GM19035 (cell line): ENCODE results near the gene TRAPPC10.

Experiments used
- ATAC-seq: cut with Tn5 transposase; IDR thresholded peaks from one replicate; pipeline ENCODE4 v1.9.1; 2021; ENCODE audit not compliant: unreplicated experiment

TRAPPC10 gene

GRCh38 chr21:44029460-44030087 is 17.5 kb downstream of the TRAPPC10 start:
- ATAC-seq, result no peak

GRCh38 chr21:44035244-44035643 is 23.1 kb downstream of the TRAPPC10 start:
- ATAC-seq, result no peak

- no peak for ATAC-seq
Measured at GRCh38 chr21:44038063-44038462, 26.0 kb downstream of the TRAPPC10 start.

GRCh38 chr21:44039828-44040227 is 27.7 kb downstream of the TRAPPC10 start:
- ATAC-seq, result no peak

GRCh38 chr21:44043613-44044012 is 31.5 kb downstream of the TRAPPC10 start:
- ATAC-seq, result no peak

- no peak for ATAC-seq
Measured at GRCh38 chr21:44046734-44047133, 34.6 kb downstream of the TRAPPC10 start.

- no peak for ATAC-seq
Measured at GRCh38 chr21:44047996-44048560, 36.0 kb downstream of the TRAPPC10 start.

- no peak for ATAC-seq
Measured at GRCh38 chr21:44049182-44049581, 37.1 kb downstream of the TRAPPC10 start.

DNA sequence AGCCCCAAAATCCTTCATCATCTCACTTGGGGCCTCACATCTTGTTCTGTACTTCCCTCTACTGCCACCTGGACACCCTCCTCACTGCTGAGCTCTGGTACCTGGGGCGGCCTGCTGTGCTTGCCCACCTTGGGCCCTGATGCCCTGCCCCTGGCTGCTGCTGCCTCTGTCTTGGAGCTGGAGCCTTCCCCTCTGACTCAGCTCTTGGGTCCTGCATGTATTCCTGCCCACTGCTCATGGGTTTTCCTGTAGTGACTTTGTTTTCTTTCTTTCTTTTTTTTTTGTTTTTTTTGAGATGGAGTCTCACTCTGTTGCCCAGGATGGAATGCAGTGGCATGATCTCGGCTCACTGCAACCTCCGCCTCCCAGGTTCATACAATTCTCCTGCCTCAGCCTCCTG is 37.5 kb downstream of the TRAPPC10 start:
- ATAC-seq, result no peak

DNA sequence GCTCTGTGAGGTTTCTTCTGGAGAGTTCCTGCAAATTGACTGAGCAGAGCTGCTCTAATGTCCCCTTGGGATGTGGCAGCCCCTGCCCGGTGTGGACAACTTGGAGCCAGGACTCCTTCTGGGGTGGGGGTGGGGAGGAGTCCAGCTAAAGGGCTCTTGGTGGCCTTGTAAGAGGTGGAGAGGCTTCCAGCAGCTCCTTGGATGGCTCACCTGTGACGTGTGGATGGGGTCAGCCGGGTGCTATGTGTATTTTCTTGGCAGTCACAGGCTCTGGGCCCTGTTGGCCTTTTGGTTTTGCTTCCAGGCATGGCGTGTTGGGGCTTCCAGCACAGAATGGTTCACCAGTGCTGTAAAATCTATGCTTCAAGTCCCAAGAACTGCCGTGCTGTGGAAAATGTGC is 38.2 kb downstream of the TRAPPC10 start:
- ATAC-seq, result no peak

- no peak for ATAC-seq
Measured at GRCh38 chr21:44051462-44051941, 39.4 kb downstream of the TRAPPC10 start.

GRCh38 chr21:44052071-44052829 is 40.1 kb downstream of the TRAPPC10 start:
- ATAC-seq, result no peak

DNA sequence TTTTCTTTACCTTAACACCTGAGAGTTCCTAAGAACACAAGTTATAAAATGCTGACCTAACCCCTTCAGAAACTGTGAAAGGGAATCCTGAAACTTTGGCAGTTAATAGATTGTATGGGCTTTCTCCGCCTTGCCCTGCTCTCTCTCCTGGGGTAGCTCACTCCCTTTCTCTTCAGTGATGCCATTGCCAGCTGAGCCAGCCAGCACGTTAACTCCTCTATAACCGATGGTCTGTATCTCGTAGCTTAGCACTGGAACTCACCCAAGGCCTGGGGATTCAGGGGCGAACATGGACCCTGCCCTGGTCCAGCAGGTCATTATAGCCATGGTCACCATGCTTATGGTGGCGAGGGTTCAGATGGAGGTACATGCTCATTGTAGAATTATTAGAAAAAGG is 40.7 kb downstream of the TRAPPC10 start:
- ATAC-seq, result no peak

DNA sequence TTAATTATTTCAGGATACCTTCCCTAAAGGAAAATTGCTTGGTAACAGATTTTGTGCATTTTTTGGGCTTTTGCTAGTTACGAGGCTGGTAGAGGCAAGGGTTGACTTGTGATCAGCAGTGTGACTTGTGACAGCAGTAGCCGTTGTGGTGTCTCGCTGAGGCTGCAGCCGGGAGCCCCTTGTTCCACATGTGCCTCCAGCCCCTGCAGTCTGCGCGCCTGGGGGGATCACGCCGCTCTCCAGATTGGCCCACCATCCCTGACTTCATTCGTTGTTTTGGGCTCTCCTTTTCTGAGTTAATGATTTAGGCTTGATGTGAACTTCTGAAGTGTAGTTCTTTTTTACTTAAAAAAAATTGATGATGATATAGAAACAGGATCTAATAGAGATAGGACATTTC is 41.5 kb downstream of the TRAPPC10 start:
- no peak for ATAC-seq

DNA sequence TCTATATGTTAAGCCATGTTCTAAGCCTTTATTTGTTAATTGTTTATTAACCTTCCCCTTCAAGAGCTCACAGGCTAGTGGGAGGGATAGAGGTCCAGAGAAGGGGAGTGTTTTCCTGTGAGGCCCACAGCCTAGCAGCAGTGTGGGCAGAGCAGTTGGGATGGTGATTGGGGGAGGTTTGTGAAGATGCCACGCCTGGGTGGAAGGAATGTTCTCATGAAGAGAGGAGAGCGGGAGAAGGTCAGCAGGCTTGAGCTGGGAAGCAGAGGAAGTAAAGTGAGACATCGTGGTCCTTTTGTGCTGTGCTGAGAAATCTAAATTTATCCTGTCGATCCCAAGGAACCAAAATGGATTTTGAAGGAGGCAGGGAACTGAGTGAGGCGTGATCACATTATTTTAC is 42.6 kb downstream of the TRAPPC10 start:
- no peak for ATAC-seq

DNA sequence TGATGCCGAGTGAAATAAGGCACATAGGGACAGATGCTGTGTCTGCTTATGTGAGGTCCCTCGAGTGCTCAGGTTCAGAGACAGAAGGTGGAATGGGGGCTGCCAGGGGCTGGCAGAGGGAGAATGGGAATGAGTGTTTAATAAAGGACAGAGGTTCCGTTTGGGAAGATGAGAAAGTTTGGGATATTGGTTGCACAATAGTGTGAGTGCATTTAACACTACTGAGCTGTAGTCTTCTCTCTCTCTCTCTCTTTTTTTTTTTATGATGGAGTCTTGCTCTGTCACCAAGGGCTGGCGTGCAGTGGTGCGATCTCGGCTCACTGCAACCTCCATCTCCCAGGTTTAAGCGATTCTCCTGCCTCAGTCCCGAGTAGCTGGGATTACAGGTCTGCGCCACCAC is 44.9 kb downstream of the TRAPPC10 start:
- ATAC-seq, result no peak

- no peak for ATAC-seq
Measured at GRCh38 chr21:44057960-44058651, 46.0 kb downstream of the TRAPPC10 start.

DNA sequence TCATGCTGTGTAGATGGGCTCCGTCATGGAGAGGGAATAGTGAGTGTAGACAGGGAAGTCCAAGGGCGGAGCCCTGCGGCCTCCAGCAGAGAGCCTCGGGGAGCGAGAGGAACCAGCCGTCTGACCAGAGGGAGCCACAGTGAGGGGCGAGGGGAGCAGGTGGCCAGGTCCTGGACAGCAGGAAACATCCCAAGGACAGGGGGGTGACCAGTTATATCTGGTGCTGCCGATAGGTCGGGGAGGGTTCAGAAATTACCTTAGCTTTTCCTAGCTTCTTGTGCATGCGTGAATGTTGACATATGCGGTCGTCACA is 46.5 kb downstream of the TRAPPC10 start:
- ATAC-seq, result no peak

DNA sequence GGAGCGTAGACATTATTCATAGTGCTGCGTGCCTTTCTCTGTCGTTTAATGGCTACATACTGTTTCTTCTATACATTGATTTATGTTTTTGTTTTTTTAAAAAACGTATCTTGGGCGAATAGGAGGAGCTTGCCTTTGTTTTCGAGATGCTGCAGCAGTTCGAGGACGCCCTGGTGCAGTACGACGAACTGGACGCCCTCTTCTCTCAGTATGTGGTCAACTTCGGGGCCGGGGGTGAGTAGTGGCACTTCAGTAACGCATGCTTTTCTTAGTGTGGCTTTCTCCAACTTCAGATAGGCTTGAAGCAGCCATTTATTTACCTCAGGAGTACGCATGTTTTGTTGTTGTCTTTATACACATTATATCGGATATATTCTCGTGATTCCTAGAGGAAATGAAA is 46.9 kb downstream of the TRAPPC10 start:
- no peak for ATAC-seq

DNA sequence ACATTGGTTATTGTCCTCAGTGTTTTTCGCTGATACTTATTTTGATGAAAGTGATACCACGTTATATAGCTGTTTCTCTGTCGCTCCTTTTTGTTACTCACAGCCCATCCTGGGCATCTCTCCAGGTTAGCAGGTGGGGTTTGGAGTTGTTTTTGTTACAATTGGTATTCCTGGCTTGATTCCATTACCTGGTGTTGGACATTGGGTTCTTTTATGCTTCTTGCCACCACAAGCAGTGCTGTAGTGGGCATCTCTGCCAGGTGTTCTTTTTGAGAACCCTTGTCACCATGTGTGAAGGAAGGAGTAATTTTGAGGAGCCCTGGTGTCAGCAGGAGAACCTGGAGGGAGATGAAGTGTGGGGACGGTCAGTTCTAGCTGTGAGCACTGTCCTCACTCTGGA is 47.6 kb downstream of the TRAPPC10 start:
- no peak for ATAC-seq

DNA sequence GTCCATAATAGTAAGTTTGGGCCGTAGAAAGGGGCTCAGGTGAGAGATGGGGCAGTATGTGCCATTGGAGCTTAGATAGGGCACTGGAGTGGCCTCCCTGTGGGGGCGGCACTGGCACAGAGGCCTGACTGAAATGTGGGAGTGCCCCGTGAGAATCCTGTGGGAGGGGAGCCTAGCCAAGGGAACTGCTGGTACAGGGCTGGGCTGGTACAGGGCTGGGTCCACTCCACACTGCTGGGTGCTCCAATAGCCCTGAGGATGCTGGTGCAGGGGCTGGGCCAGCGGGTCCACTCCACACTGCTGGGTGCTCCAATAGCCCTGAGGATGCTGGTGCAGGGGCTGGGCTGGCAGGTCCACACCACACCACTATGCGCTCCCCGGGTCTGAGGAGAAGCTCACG is 50.3 kb downstream of the TRAPPC10 start:
- ATAC-seq, result no peak
